PC-3 (cell line): ENCODE data around the gene PRELID2. TPM values are rescaled to one million over a fixed set of nuclear protein-coding genes. Genes with fewer than 3 reads are reported as not detected.

Experiments
- ATAC-seq: fragments of 200-7000 bp; cut with Tn5 transposase; 2 replicates; pipeline ENCODE4 v1.9.1; 2020; ENCODE audit warnings: mild to moderate bottlenecking, moderate library complexity
- BruUV-seq: library from RNA; stranded (reverse); fragments of 400-500 nt; replicated peaks from 2 replicates; lab custom pipeline; 2021; lab: Mats Ljungman, UMichigan
- CTCF ChIA-PET: fragments of 300-600 bp; sonication (Branson Sonifier 250); formaldehyde crosslinking; loops from one replicate; lab custom pipeline; 2022; ENCODE audit warnings: antibody characterized with exemption; lab: Charles Lee
- POLR2A ChIA-PET: fragments of 300-600 bp; sonication (Branson Sonifier 250); formaldehyde crosslinking; loops from one replicate; lab custom pipeline; 2022; ENCODE audit warnings: antibody characterized with exemption; ENCODE audit not compliant: unreplicated experiment; lab: Charles Lee
- DNase-seq: peaks from one replicate; pipeline ENCODE4 v3.0.0-alpha.2; 2015
- H2AFZ ChIP-seq: fragments of 300-600 bp; sonication (generic); 2 replicates; pipeline ENCODE4 v1.6.0; 2016; ENCODE audit warnings: antibody characterized with exemption, low read length
- H3F3A ChIP-seq: fragments of 300-600 bp; sonication (generic); one replicate; pipeline ENCODE4 v1.6.0; 2017; ENCODE audit warnings: antibody characterized with exemption, low read length, control low read depth, mild to moderate bottlenecking; ENCODE audit not compliant: unreplicated experiment
- H3K27ac ChIP-seq: fragments of 300-600 bp; sonication (generic); 2 replicates; pipeline ENCODE4 v1.5.1; 2016; ENCODE audit warnings: mild to moderate bottlenecking, low read length
- H3K27me3 ChIP-seq: fragments of 300-600 bp; sonication (generic); 2 replicates; pipeline ENCODE4 v1.6.1; 2016; ENCODE audit warnings: low read length, mixed read lengths
- H3K36me3 ChIP-seq: fragments of 300-600 bp; sonication (generic); 2 replicates; pipeline ENCODE4 v1.6.1; 2016; ENCODE audit warnings: low read depth, mixed run types, low read length, mixed read lengths
- H3K4me1 ChIP-seq: fragments of 300-600 bp; sonication (generic); 2 replicates; pipeline ENCODE4 v1.5.1; 2016; ENCODE audit warnings: low read length; ENCODE audit not compliant: insufficient read depth
- H3K4me2 ChIP-seq: fragments of 300-600 bp; sonication (generic); 2 replicates; pipeline ENCODE4 v1.6.0; 2016; ENCODE audit warnings: low read length
- H3K4me3 ChIP-seq: fragments of 300-600 bp; sonication (generic); 2 replicates; pipeline ENCODE4 v1.5.1; 2016; ENCODE audit warnings: mild to moderate bottlenecking, low read length, mixed read lengths
- H3K79me2 ChIP-seq: fragments of 300-600 bp; sonication (generic); 2 replicates; pipeline ENCODE4 v1.6.1; 2017; ENCODE audit warnings: low read length, mixed read lengths
- H3K9ac ChIP-seq: fragments of 300-600 bp; sonication (generic); 2 replicates; pipeline ENCODE4 v1.6.0; 2016; ENCODE audit warnings: mild to moderate bottlenecking, low read length
- H3K9me2 ChIP-seq: fragments of 300-600 bp; sonication (generic); replicated peaks from 2 replicates; pipeline ENCODE4 v1.6.1; 2016; ENCODE audit warnings: mixed run types, low read length, mixed read lengths
- H3K9me3 ChIP-seq: fragments of 300-600 bp; sonication (generic); 2 replicates; pipeline ENCODE4 v1.6.1; 2016; ENCODE audit warnings: low read length, mixed read lengths
- H4K20me1 ChIP-seq: fragments of 300-600 bp; sonication (generic); 2 replicates; pipeline ENCODE4 v1.6.1; 2016; ENCODE audit warnings: low read length, mixed read lengths
- CTCF ChIP-seq: fragments of 300-600 bp; sonication (generic); conservative IDR thresholded peaks from 2 replicates; pipeline ENCODE4 v1.5.1; 2017; ENCODE audit warnings: antibody characterized with exemption, low read depth, mild to moderate bottlenecking, low read length
- EZH2 ChIP-seq: fragments of 300-600 bp; sonication (generic); IDR thresholded peaks from one replicate; pipeline ENCODE4 v1.6.1; 2017; ENCODE audit warnings: antibody characterized with exemption, mild to moderate bottlenecking, low read length; ENCODE audit not compliant: unreplicated experiment
- EZH2phosphoT487 ChIP-seq: fragments of 300-600 bp; sonication (generic); IDR thresholded peaks from 2 replicates; pipeline ENCODE4 v1.6.1; 2018; ENCODE audit warnings: mild to moderate bottlenecking, antibody characterized with exemption, low read length, borderline replicate concordance
- intact Hi-C: fragments of 100-400 bp; cut with micrococcal nuclease; formaldehyde crosslinking; loops from 2 replicates; pipeline ENCODE4 v1.9.0; 2023
- total RNA-seq: library from RNA; depleted of rRNA; stranded (reverse); fragments of >200 nt; gene quantifications from 2 replicates; pipeline ENCODE4 v1.2.3, GENCODE V29; 2014

Gene PRELID2
- total RNA-seq, 1 experiment from 2014 or later, result 23.7 TPM

- TF ChIP-seq EZH2 (no peak), CTCF (no peak), EZH2phosphoT487 (no peak)
- DNase-seq (peak; percentile 24), ATAC-seq (no peak)
- POLR2A ChIA-PET, result no interaction called here
- intact Hi-C loops, result no loop called here
- Histone ChIP-seq H3K9me2 (no peaks in the 10 kb centered on the region), H3K9ac (no peak overlapping the region), H3F3A (no peaks in the 10 kb centered on the region), H3K79me2 (no peaks in the 10 kb centered on the region), H3K4me1 (peaks cover 24% of the 10 kb centered on the region), H3K9me3 (no peaks in the 10 kb centered on the region), H2AFZ (no peak overlapping the region), H3K27me3 (no peaks in the 10 kb centered on the region), H4K20me1 (no peaks in the 10 kb centered on the region), H3K36me3 (no peaks in the 10 kb centered on the region), H3K4me3 (no peak overlapping the region), H3K4me2 (no peak overlapping the region), H3K27ac (no peak overlapping the region)
- BruUV-seq, result no TSS peak
- CTCF ChIA-PET, result no interaction called here
These were observed 20.7 kb upstream of the PRELID2 start for GRCh38 chr5:145855763-145856267.

GRCh38 chr5:145854651-145855258 is 19.6 kb upstream of the PRELID2 start:
- TF ChIP-seq EZH2phosphoT487 (no peak), EZH2 (no peak), CTCF (no peak)
- intact Hi-C loops, result loop anchor here (5.0 kb wide), 1 partner anchor 33 kb away; no protein-coding TSS in a partner anchor
- no peaks in the 10 kb centered on the region for H3K79me2 ChIP-seq
- H2AFZ ChIP-seq, result peak overlapping the region; percentile 65
- BruUV-seq, result no TSS peak
- no peaks in the 10 kb centered on the region for H3K27me3 ChIP-seq
- no peaks in the 10 kb centered on the region for H3F3A ChIP-seq
- H3K27ac ChIP-seq, result peak overlapping the region; percentile 77
- CTCF ChIA-PET, result no interaction called here
- no peaks in the 10 kb centered on the region for H3K9me3 ChIP-seq
- H3K4me1 ChIP-seq, result peaks cover 24% of the 10 kb centered on the region
- H3K4me2 ChIP-seq, result peak overlapping the region; percentile 75
- no peaks in the 10 kb centered on the region for H3K36me3 ChIP-seq
- no peak overlapping the region for H3K4me3 ChIP-seq
- H3K9me2 ChIP-seq, result no peaks in the 10 kb centered on the region
- H3K9ac ChIP-seq, result peak overlapping the region; percentile 4; the same call in 1 of the 2 replicates
- POLR2A ChIA-PET, result interaction anchor here (0.6 kb wide), 1 partner anchor 197 kb away, joined by 4 read pairs; no protein-coding TSS in a partner anchor
- no peaks in the 10 kb centered on the region for H4K20me1 ChIP-seq
- peak; percentile 83 for DNase-seq
- peak; percentile 98 for ATAC-seq
